Peyer's patch (tissue), 4 donors: Measurements from ENCODE around the gene CDC42EP2.

Experiments
- CTCF ChIP-seq, 6 experiments: fragments of 450-650 bp in 4 of 6; fragments of 200-600 bp in 2 of 6; sonication (generic) in 1 of 6; IDR thresholded peaks; one replicate each; pipeline ENCODE4 v1.5.1; 2017 to 2019; ENCODE audit warnings: antibody characterized with exemption in 6 of 6, mild to moderate bottlenecking in 3 of 6, moderate library complexity in 1 of 6
- POLR2A ChIP-seq, 2 donors: fragments of 450-650 bp; IDR thresholded peaks; one replicate each; pipeline ENCODE4 v1.5.1; 2017; ENCODE audit warnings: antibody characterized with exemption in 2 of 2, mild to moderate bottlenecking in 2 of 2, moderate library complexity in 2 of 2

DNA sequence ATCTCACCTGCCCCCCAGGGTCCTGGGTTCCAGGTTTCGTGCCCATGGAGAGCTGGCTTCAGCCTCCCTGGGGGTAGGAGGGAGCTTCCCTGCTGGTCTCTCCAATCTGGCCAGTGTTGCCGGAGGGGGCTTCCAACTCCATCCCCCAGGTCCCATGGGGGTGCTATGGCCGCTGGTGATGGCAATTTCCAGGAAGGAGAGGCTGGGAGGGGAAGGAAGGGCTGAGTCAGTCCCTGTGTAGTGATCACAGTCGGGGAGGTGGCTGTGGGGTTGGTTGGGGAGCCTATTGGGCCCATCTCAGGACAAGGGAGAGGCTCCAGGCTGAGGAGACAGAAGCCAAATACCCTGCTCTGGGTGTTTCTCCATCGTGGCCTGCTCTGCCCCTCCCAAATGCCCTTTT, 5.7 kb upstream of the CDC42EP2 start:
- TF ChIP-seq POLR2A (IDR thresholded peaks at IDR 0.05) (no peak), CTCF (IDR thresholded peaks at IDR 0.05) (no peak)
